Choroid plexus epithelial cell (primary cell): ENCODE results near the gene CEP76.
"Not testable (repeated sequence)": the region's sequence is repeated elsewhere in the genome, so short reads cannot be mapped to it uniquely, and the experiment has no call there.

Experiments
- DNase-seq: peaks from one replicate; pipeline ENCODE4 v3.0.0-alpha.2; 2010; ENCODE audit warnings: low read depth
- H3K4me3 ChIP-seq: 2 replicates; pipeline ENCODE4 v1.5.1; 2011; ENCODE audit warnings: low read depth, mild to moderate bottlenecking, control low read depth, low read length, moderate library complexity
- CTCF ChIP-seq: conservative IDR thresholded peaks from 2 replicates; pipeline ENCODE4 v1.5.1; 2011; ENCODE audit warnings: low read depth, mild to moderate bottlenecking, control low read depth, inconsistent platforms, low read length, moderate library complexity

Gene CEP76

GRCh38 chr18:12645254-12645653 is 57.3 kb downstream of the CEP76 start:
- TF ChIP-seq CTCF: no peak
- H3K4me3 ChIP-seq: no peak overlapping the region
- DNase-seq: no peak

GRCh38 chr18:12643756-12644155 is 58.8 kb downstream of the CEP76 start:
- DNase-seq, H3K4me3 ChIP-seq: not testable (repeated sequence)

GRCh38 chr18:12640881-12641200 is 61.7 kb downstream of the CEP76 start:
- no peak for DNase-seq
- no peak overlapping the region for H3K4me3 ChIP-seq
- TF ChIP-seq CTCF: no peak

- peak; percentile 37 for TF ChIP-seq CTCF
- no peak overlapping the region for H3K4me3 ChIP-seq
- DNase-seq: peak; percentile 88
Measured at GRCh38 chr18:12639990-12640880, 62.3 kb downstream of the CEP76 start.

- TF ChIP-seq CTCF: no peak
- H3K4me3 ChIP-seq: no peak overlapping the region
- no peak for DNase-seq
Measured at GRCh38 chr18:12638644-12639124, 63.8 kb downstream of the CEP76 start.

- DNase-seq: peak; percentile 37
- H3K4me3 ChIP-seq: no peak overlapping the region
- no peak for TF ChIP-seq CTCF
Measured at GRCh38 chr18:12637901-12638643, 64.5 kb downstream of the CEP76 start.

- peak; percentile 71 for DNase-seq
- no peak for TF ChIP-seq CTCF
- H3K4me3 ChIP-seq: no peak overlapping the region
Measured at GRCh38 chr18:12637393-12637792, 65.1 kb downstream of the CEP76 start.
